HCT116 (cell line): Measurements from ENCODE around the gene GFOD1.

Source experiments
- ATF3 ChIP-seq: IDR thresholded peaks from 2 replicates; pipeline ENCODE4 v1.6.1; 2012
- CBX3 ChIP-seq: IDR thresholded peaks from 2 replicates; pipeline ENCODE4 v1.6.1; 2012; ENCODE audit warnings: low read depth
- CEBPB ChIP-seq: IDR thresholded peaks from 2 replicates; pipeline ENCODE4 v1.6.1; 2012; ENCODE audit warnings: low read depth
- CTCF ChIP-seq, 3 experiments: fragments of 200-600 bp in 1 of 3; sonication (generic) in 1 of 3; IDR thresholded peaks in 2 of 3; conservative IDR thresholded peaks in 1 of 3; 2 replicates each; pipeline ENCODE4 v1.5.1; 2012 to 2017; ENCODE audit warnings: low read depth in 2 of 3, low read length in 2 of 3, antibody characterized with exemption in 1 of 3, borderline replicate concordance in 1 of 3, control low read depth in 1 of 3, mild to moderate bottlenecking in 1 of 3, mixed read lengths in 1 of 3, mixed run types in 1 of 3, moderate library complexity in 1 of 3; ENCODE audit not compliant: insufficient read depth in 1 of 3
- EGR1 ChIP-seq: IDR thresholded peaks from 2 replicates; pipeline ENCODE4 v1.6.1; 2012; ENCODE audit warnings: low read depth
- ELF1 ChIP-seq: IDR thresholded peaks from 2 replicates; pipeline ENCODE4 v1.6.1; 2012; ENCODE audit warnings: low read depth, borderline replicate concordance
- EZH2 ChIP-seq: fragments of 200-600 bp; sonication (generic); IDR thresholded peaks from 2 replicates; pipeline ENCODE4 v1.6.1; 2017; ENCODE audit warnings: antibody characterized with exemption, mixed run types
- EZH2phosphoT487 ChIP-seq: fragments of 200-600 bp; IDR thresholded peaks from 2 replicates; pipeline ENCODE4 v1.6.1; 2018; ENCODE audit warnings: antibody characterized with exemption, borderline replicate concordance
- MAX ChIP-seq: IDR thresholded peaks from 2 replicates; pipeline ENCODE4 v1.6.1; 2012
- POLR2A ChIP-seq: IDR thresholded peaks from 2 replicates; pipeline ENCODE4 v1.7.0; 2011; ENCODE audit warnings: borderline replicate concordance; ENCODE audit not compliant: insufficient read depth, insufficient read length; ENCODE audit errors: extremely low read depth
- SRF ChIP-seq: IDR thresholded peaks from 2 replicates; pipeline ENCODE4 v1.6.1; 2012; ENCODE audit warnings: low read depth
- YY1 ChIP-seq: IDR thresholded peaks from 2 replicates; pipeline ENCODE4 v1.6.1; 2011; ENCODE audit warnings: low read length, low read depth, moderate library complexity, mild to moderate bottlenecking; ENCODE audit not compliant: insufficient replicate concordance; ENCODE audit errors: extremely low read depth
- ZNF274 ChIP-seq: fragments of 200-500 bp; sonication (Bioruptor generic); IDR thresholded peaks from 2 replicates; pipeline ENCODE4 v1.6.1; 2014; ENCODE audit warnings: mild to moderate bottlenecking, low read depth, low read length, inconsistent platforms

GRCh38 chr6:13318821-13319220, 168.6 kb downstream of the GFOD1 start:
- TF ChIP-seq ATF3 (no peak), CTCF (IDR thresholded peaks at IDR 0.05 in 2 of 3, conservative IDR thresholded peaks at IDR 0.05 in 1 of 3; ENCODE audit: borderline replicate concordance in 1 of 3, insufficient read depth in 1 of 3, low read depth in 2 of 3, low read length in 2 of 3) (no peak), YY1 (no peak), EZH2 (no peak), CBX3 (no peak), SRF (no peak), MAX (no peak), ZNF274 (no peak), ELF1 (no peak), CEBPB (no peak), EZH2phosphoT487 (no peak), EGR1 (no peak), POLR2A (no peak)
